HepG2 (cell line): ENCODE results near the gene RIMKLB. TPM values are rescaled to one million over a fixed set of nuclear protein-coding genes. Genes with fewer than 3 reads are reported as not detected.

Experiments used
- ATAC-seq: fragments of 200-7000 bp; cut with Tn5 transposase; 3 replicates; pipeline ENCODE4 v1.9.1; 2020; ENCODE audit warnings: mild to moderate bottlenecking, moderate library complexity
- BruUV-seq: library from RNA; stranded (reverse); fragments of 400-500 nt; replicated peaks from 2 replicates; lab custom pipeline; 2021; lab: Mats Ljungman, UMichigan
- CTCF ChIA-PET: fragments of 300-600 bp; formaldehyde crosslinking; extraction: SDS; loops from one replicate; lab custom pipeline; 2021; ENCODE audit warnings: low total read pairs, inconsistent platforms, low intra/inter-chr PET ratio; lab: Yijun Ruan, JAX
- POLR2A ChIA-PET: fragments of 350-600 bp; sonication (Branson Sonifier 250); formaldehyde crosslinking; loops from one replicate; lab custom pipeline; 2020; ENCODE audit warnings: antibody characterized with exemption, inconsistent platforms; lab: Yijun Ruan, JAX
- DNase-seq: peaks from one replicate; pipeline ENCODE4 v3.0.0-alpha.2; 2015; ENCODE audit warnings: low spot score
- FAIRE-seq: peaks from 3 replicates; lab custom pipeline; 2011; peaks lifted over from hg19 to GRCh38; lab: Jason Lieb, UNC
- H2AFZ ChIP-seq: one replicate; pipeline ENCODE4 v1.6.1; 2011; ENCODE audit warnings: low read length, inconsistent platforms
- H3K27ac ChIP-seq: fragments of 300-600 bp; 3 replicates; pipeline ENCODE4 v1.8.0; 2011; ENCODE audit warnings: mixed run types, mild to moderate bottlenecking, mixed read lengths, low read length, inconsistent platforms; ENCODE audit not compliant: insufficient read depth; ENCODE audit errors: extremely low read length
- H3K27me3 ChIP-seq, 2 experiments: fragments of 200-600 bp in 1 of 2; 2 replicates in 1 of 2; 3 replicates in 1 of 2; pipeline versions ENCODE4 v1.6.0 to v1.8.0; 2011; ENCODE audit warnings: low read length in 2 of 2, mild to moderate bottlenecking in 2 of 2, moderate library complexity in 2 of 2, inconsistent platforms in 1 of 2; ENCODE audit not compliant: insufficient read depth in 2 of 2, control insufficient read depth in 1 of 2
- H3K36me3 ChIP-seq, 2 experiments: fragments of 200-600 bp in 1 of 2; replicated peaks in 1 of 2; 2 replicates in 1 of 2; 3 replicates in 1 of 2; pipeline versions ENCODE4 v1.5.1 to v1.8.0; 2011; ENCODE audit warnings: low read length in 2 of 2, inconsistent platforms in 1 of 2; ENCODE audit not compliant: insufficient read depth in 2 of 2, control insufficient read depth in 1 of 2
- H3K4me1 ChIP-seq: 2 replicates; pipeline ENCODE4 v1.5.1; 2012; ENCODE audit warnings: low read length, inconsistent platforms; ENCODE audit not compliant: insufficient read depth
- H3K4me2 ChIP-seq: 2 replicates; pipeline ENCODE4 v1.6.0; 2011; ENCODE audit warnings: low read depth, low read length, inconsistent platforms
- H3K4me3 ChIP-seq, 3 experiments: fragments of 200-600 bp in 1 of 3; sonication (generic), shearing (Covaris generic) in 1 of 3; replicated peaks in 1 of 3; 2 replicates each; pipeline ENCODE4 v1.5.1; 2011 to 2016; ENCODE audit warnings: low read length in 3 of 3, inconsistent platforms in 2 of 3, low read depth in 2 of 3, mild to moderate bottlenecking in 2 of 3, control low read depth in 1 of 3, mixed read lengths in 1 of 3; ENCODE audit not compliant: insufficient read depth in 1 of 3
- H3K79me2 ChIP-seq: one replicate; pipeline ENCODE4 v1.6.1; 2011; ENCODE audit warnings: low read length, inconsistent platforms; ENCODE audit not compliant: insufficient read depth
- H3K9ac ChIP-seq: 2 replicates; pipeline ENCODE4 v1.6.0; 2011; ENCODE audit warnings: mild to moderate bottlenecking, low read depth, low read length, inconsistent platforms; ENCODE audit not compliant: insufficient read depth
- H3K9me3 ChIP-seq: 2 replicates; pipeline ENCODE4 v1.5.1; 2012; ENCODE audit warnings: mild to moderate bottlenecking, low read length
- H4K20me1 ChIP-seq: 2 replicates; pipeline ENCODE4 v1.6.0; 2011; ENCODE audit warnings: inconsistent platforms, mild to moderate bottlenecking, low read length, moderate library complexity; ENCODE audit not compliant: insufficient read depth
- AKNA ChIP-seq: sonication (generic); formaldehyde crosslinking; IDR thresholded peaks from 2 replicates; pipeline ENCODE4 v1.4.0; 2020; ENCODE audit warnings: missing genetic modification reagents, borderline replicate concordance
- CREBL2 ChIP-seq: sonication (generic); formaldehyde crosslinking; IDR thresholded peaks from 2 replicates; pipeline ENCODE4 v1.8.1; 2023; ENCODE audit warnings: missing genetic modification reagents, mild to moderate bottlenecking, borderline replicate concordance
- FOXO4 ChIP-seq: sonication (generic); formaldehyde crosslinking; conservative IDR thresholded peaks from 2 replicates; pipeline ENCODE4 v1.8.1; 2023; ENCODE audit warnings: missing genetic modification reagents
- FOXP4 ChIP-seq: sonication (generic); formaldehyde crosslinking; IDR thresholded peaks from 2 replicates; pipeline ENCODE4 v1.4.0; 2020; ENCODE audit warnings: missing genetic modification reagents
- HCFC1 ChIP-seq: fragments of 150-350 bp; IDR thresholded peaks from 2 replicates; pipeline ENCODE4 v1.6.1; 2014; ENCODE audit warnings: low read depth, low read length
- HIVEP1 ChIP-seq: sonication (generic); formaldehyde crosslinking; IDR thresholded peaks from 2 replicates; pipeline ENCODE4 v1.4.0; 2020; ENCODE audit warnings: mild to moderate bottlenecking, missing genetic modification reagents
- RELA ChIP-seq: sonication (generic); formaldehyde crosslinking; IDR thresholded peaks from 2 replicates; pipeline ENCODE4 v1.4.0; 2020; ENCODE audit warnings: missing genetic modification reagents
- RXRB ChIP-seq: IDR thresholded peaks from 2 replicates; pipeline ENCODE4 v1.6.1; 2016; ENCODE audit warnings: borderline replicate concordance, missing genetic modification reagents, missing compliant biosample characterization
- SNAPC2 ChIP-seq: sonication (generic); formaldehyde crosslinking; IDR thresholded peaks from 2 replicates; pipeline ENCODE4 v1.8.1; 2022; ENCODE audit warnings: mild to moderate bottlenecking, missing genetic modification reagents
- STAT5B ChIP-seq: sonication (generic); formaldehyde crosslinking; IDR thresholded peaks from 2 replicates; pipeline ENCODE4 v1.4.0; 2020; ENCODE audit warnings: missing genetic modification reagents
- ZNF547 ChIP-seq: sonication (generic); formaldehyde crosslinking; IDR thresholded peaks from 2 replicates; pipeline ENCODE4 v1.5.1; 2020; ENCODE audit warnings: mild to moderate bottlenecking, missing genetic modification reagents
- ZNF816 ChIP-seq: sonication (generic); formaldehyde crosslinking; IDR thresholded peaks from 2 replicates; pipeline ENCODE4 v1.8.0; 2022; ENCODE audit warnings: missing genetic modification reagents, mild to moderate bottlenecking, borderline replicate concordance
- WGBS: methylation state at CpG from one replicate; pipeline ENCODE4 v1.1.6; 2017; ENCODE audit warnings: low lambda C conversion rate; 5-methylcytosine and 5-hydroxymethylcytosine counted together
- in situ Hi-C: cut with HindIII; loops from 2 replicates; pipeline ENCODE4 v1.10.0; 2017; ENCODE audit warnings: low pct_unique_long_range_greater_than_20kb; ENCODE audit not compliant: extremely low pct_ligation_motif_present
- intact Hi-C: fragments of 100-400 bp; cut with micrococcal nuclease; formaldehyde crosslinking; loops from one replicate; pipeline ENCODE4 v1.10.0; 2022; ENCODE audit not compliant: unreplicated experiment
- polyA plus RNA-seq, 8 experiments: library from polyadenylated mRNA; depleted of rRNA in 3 of 8; stranded (reverse) in 7 of 8; unstranded in 1 of 8; fragments of >200 nt; fragmentation: Illumina TruSeq in 4 of 8; extraction: Trizol in 4 of 8; gene quantifications; 2 replicates each; pipeline versions ENCODE4 v1.2.1 to v1.2.3, GENCODE V29; 2011 to 2016; ENCODE audit warnings: low read depth in 4 of 8, missing spikeins in 1 of 8, mixed read lengths in 1 of 8; ENCODE audit not compliant: insufficient read depth in 1 of 8
- total RNA-seq, 5 experiments: library from RNA; depleted of rRNA; stranded (reverse); fragments of >200 nt; fragmentation: Illumina TruSeq; extraction: Trizol; gene quantifications; 2 replicates each; pipeline ENCODE4 v1.2.3, GENCODE V29; 2016; ENCODE audit warnings: low read depth in 1 of 5

RIMKLB gene
- total and polyA plus RNA-seq, 2 of the 13 experiments (the other 11 are each of a cell fraction or from before 2014, with no cell fraction given), result 0.33 to 0.40 TPM

- H4K20me1 ChIP-seq, result no peaks in the 10 kb centered on the region
- ATAC-seq, result no peak
- H3K4me3 ChIP-seq, result no peak overlapping the region
- 27% methylated on average over 6 of the region's 6 CpGs for WGBS
- no peak for TF ChIP-seq ZNF816 (CRISPR knock-in tag)
- TF ChIP-seq ZNF547, result no peak
- no peak for TF ChIP-seq RELA (CRISPR knock-in tag)
- TF ChIP-seq AKNA (CRISPR knock-in tag), result no peak
- no peak for TF ChIP-seq FOXO4 (CRISPR knock-in tag)
- no peak for TF ChIP-seq SNAPC2 (CRISPR knock-in tag)
- no peak for TF ChIP-seq HCFC1
- TF ChIP-seq CREBL2 (CRISPR knock-in tag), result no peak
- no peak for TF ChIP-seq RXRB (CRISPR knock-in tag)
- no peak for TF ChIP-seq STAT5B
- no peak for TF ChIP-seq HIVEP1 (CRISPR knock-in tag)
- TF ChIP-seq FOXP4, result no peak
- TF ChIP-seq, all 625 proteins: peak for 0
- FAIRE-seq (no peak), DNase-seq (no peak)
- no TSS peak for BruUV-seq
- no peaks in the 10 kb centered on the region for H3K9me3 ChIP-seq
- H3K27me3 ChIP-seq, result peaks cover 1 to 9% of the 10 kb centered on the region in 2 experiments; a peak in 2 of 5 replicates
- H2AFZ ChIP-seq, result no peak overlapping the region
- POLR2A ChIA-PET, result no interaction called here
- no peak overlapping the region for H3K4me2 ChIP-seq
- H3K27ac ChIP-seq, result no peak overlapping the region
- H3K9ac ChIP-seq, result no peak overlapping the region
- CTCF ChIA-PET, result no interaction called here
- in situ Hi-C loops (no loop called here), intact Hi-C loops (no loop called here)
- no peaks in the 10 kb centered on the region for H3K79me2 ChIP-seq
- H3K36me3 ChIP-seq, result no peaks in the 10 kb centered on the region
- H3K4me1 ChIP-seq, result no peaks in the 10 kb centered on the region
These were observed 134.7 kb downstream of the RIMKLB start for GRCh38 chr12:8832500-8832899.
